ENCODE data around the gene INSIG2.

The INSIG2 gene

GRCh38 chr2:118103951-118104940 is 16.0 kb downstream of the INSIG2 start:
- no peak for DNase-seq

GRCh38 chr2:118105497-118105896 is 17.2 kb downstream of the INSIG2 start:
- no peak for DNase-seq

- no peak for DNase-seq
Observed at GRCh38 chr2:118106926-118107325, 18.7 kb downstream of the INSIG2 start.

GRCh38 chr2:118110310-118110709 is 22.0 kb downstream of the INSIG2 start:
- DNase-seq, result no peak

GRCh38 chr2:118110991-118111390 is 22.7 kb downstream of the INSIG2 start:
- no peak for DNase-seq

- DNase-seq, result no peak
Observed at GRCh38 chr2:118112771-118113334, 24.6 kb downstream of the INSIG2 start.

GRCh38 chr2:118114863-118115262 is 26.6 kb downstream of the INSIG2 start:
- no peak for DNase-seq

- DNase-seq, result no peak
Observed at GRCh38 chr2:118115761-118116160, 27.5 kb downstream of the INSIG2 start.

- no peak for DNase-seq
Observed at GRCh38 chr2:118118479-118118878, 30.2 kb downstream of the INSIG2 start.

- no peak for DNase-seq
Observed at GRCh38 chr2:118119158-118119727, 31.0 kb downstream of the INSIG2 start.

GRCh38 chr2:118119761-118120400 is 31.6 kb downstream of the INSIG2 start:
- no peak for DNase-seq

GRCh38 chr2:118120401-118120780 is 32.1 kb downstream of the INSIG2 start:
- DNase-seq, result no peak

GRCh38 chr2:118121101-118121500 is 32.8 kb downstream of the INSIG2 start:
- no peak for DNase-seq

GRCh38 chr2:118121986-118122524 is 33.8 kb downstream of the INSIG2 start:
- DNase-seq, result no peak

GRCh38 chr2:118122594-118123281 is 34.5 kb downstream of the INSIG2 start:
- DNase-seq, result no peak

- DNase-seq, result no peak
Observed at GRCh38 chr2:118123561-118124232, 35.4 kb downstream of the INSIG2 start.

- DNase-seq, result no peak
Observed at GRCh38 chr2:118124288-118124891, 36.1 kb downstream of the INSIG2 start.

GRCh38 chr2:118127250-118127649 is 39.0 kb downstream of the INSIG2 start:
- no peak for DNase-seq

- DNase-seq, result no peak
Observed at GRCh38 chr2:118128826-118129225, 40.6 kb downstream of the INSIG2 start.

- DNase-seq, result no peak
Observed at GRCh38 chr2:118130385-118130784, 42.1 kb downstream of the INSIG2 start.

- no peak for DNase-seq
Observed at GRCh38 chr2:118131771-118132170, 43.5 kb downstream of the INSIG2 start.

GRCh38 chr2:118133916-118134315 is 45.6 kb downstream of the INSIG2 start:
- DNase-seq, result no peak
